ENCODE data around the gene CENPM. TPM values are rescaled to one million over a fixed set of nuclear protein-coding genes. Genes with fewer than 3 reads are reported as not detected.
A peak's percentile ranks its signal among the peaks of the same experiment; 100 is the strongest.

CENPM gene
- total RNA-seq, 2 donors from 2014 or later: 10.3 to 10.8 TPM

GRCh38 chr22:41939981-41940831, 6.7 kb downstream of the CENPM start:
- no peak overlapping the region for H3K4me3 ChIP-seq
- no peaks in the 10 kb centered on the region for H3K9me3 ChIP-seq
- TF ChIP-seq POLR2AphosphoS5 (IDR thresholded peaks at IDR 0.05): peak; percentile 80
- no peak for TF ChIP-seq CTCF (IDR thresholded peaks at IDR 0.05)
- no peak for TF ChIP-seq POLR2A (IDR thresholded peaks at IDR 0.05)
- H3K36me3 ChIP-seq: no peaks in the 10 kb centered on the region
- DNase-seq (ENCODE audit: low spot score): peak; percentile 75
- 69% methylated on average over 13 of the region's 13 CpGs for WGBS
- no peaks in the 10 kb centered on the region for H3K27me3 ChIP-seq (replicated peaks; ENCODE audit: insufficient read depth)
- H3K4me1 ChIP-seq (replicated peaks): peaks cover 2% of the 10 kb centered on the region
- intact Hi-C loops (cut with DNase I): loop anchor here (2.0 to 5.0 kb wide), 2 partner anchors 115 to 188 kb away; no protein-coding TSS in a partner anchor
- peak overlapping the region; percentile 65 to 82 for H3K27ac ChIP-seq

GRCh38 chr22:41936894-41937169, 10.1 kb downstream of the CENPM start:
- no peaks in the 10 kb centered on the region for H3K36me3 ChIP-seq
- 94% methylated on average over 2 of the region's 2 CpGs for whole genome bisulfite sequencing
- no peak overlapping the region for H3K4me3 ChIP-seq
- H3K9me3 ChIP-seq: no peaks in the 10 kb centered on the region
- intact Hi-C loops (cut with DNase I): no loop called here
- no peak for DNase-seq (ENCODE audit: low spot score)
- no peak overlapping the region for H3K27ac ChIP-seq
- no peak for TF ChIP-seq POLR2A (IDR thresholded peaks at IDR 0.05)
- no peak for TF ChIP-seq POLR2AphosphoS5 (IDR thresholded peaks at IDR 0.05)
- TF ChIP-seq CTCF (IDR thresholded peaks at IDR 0.05): no peak
- no peaks in the 10 kb centered on the region for H3K27me3 ChIP-seq (replicated peaks; ENCODE audit: insufficient read depth)
- peaks cover 2% of the 10 kb centered on the region for H3K4me1 ChIP-seq (replicated peaks)

GRCh38 chr22:41935509-41935908, 11.4 kb downstream of the CENPM start:
- WGBS: 86% methylated on average over 9 of the region's 9 CpGs
- H3K9me3 ChIP-seq: no peaks in the 10 kb centered on the region
- TF ChIP-seq POLR2AphosphoS5 (IDR thresholded peaks at IDR 0.05) (no peak), CTCF (IDR thresholded peaks at IDR 0.05) (no peak), POLR2A (IDR thresholded peaks at IDR 0.05) (no peak)
- H3K36me3 ChIP-seq: no peaks in the 10 kb centered on the region
- intact Hi-C loops (cut with DNase I): no loop called here
- no peak overlapping the region for H3K27ac ChIP-seq
- no peak for DNase-seq (ENCODE audit: low spot score)
- H3K4me1 ChIP-seq (replicated peaks): peaks cover 2% of the 10 kb centered on the region
- H3K27me3 ChIP-seq (replicated peaks; ENCODE audit: insufficient read depth): no peaks in the 10 kb centered on the region
- no peak overlapping the region for H3K4me3 ChIP-seq

- TF ChIP-seq CTCF (IDR thresholded peaks at IDR 0.05): no peak
- TF ChIP-seq POLR2A (IDR thresholded peaks at IDR 0.05): no peak
- TF ChIP-seq POLR2AphosphoS5 (IDR thresholded peaks at IDR 0.05): no peak
- Histone ChIP-seq H3K4me3 (no peak overlapping the region), H3K27ac (no peak overlapping the region), H3K4me1 (replicated peaks) (peaks cover 2% of the 10 kb centered on the region), H3K9me3 (no peaks in the 10 kb centered on the region), H3K27me3 (replicated peaks; ENCODE audit: insufficient read depth) (no peaks in the 10 kb centered on the region), H3K36me3 (no peaks in the 10 kb centered on the region)
- intact Hi-C loops (cut with DNase I): no loop called here
- 42% methylated on average over 4 of the region's 4 CpGs for WGBS
- DNase-seq (ENCODE audit: low spot score): no peak
Observed at GRCh38 chr22:41935015-41935351, 12.0 kb downstream of the CENPM start.

Measured in prostate gland (tissue), 2 donors.